MM.1S (cell line): Measurements from ENCODE around the gene PRG2.

ENCODE experiments used
- CTCF ChIP-seq: fragments of 300-600 bp; sonication (generic); IDR thresholded peaks from 2 replicates; pipeline ENCODE4 v1.5.1; 2016; ENCODE audit warnings: antibody characterized with exemption, low read length, mixed read lengths
- EZH2 ChIP-seq: fragments of 300-600 bp; sonication (generic); optimal IDR thresholded peaks from 2 replicates; pipeline ENCODE3; 2017; ENCODE audit warnings: low read depth, mild to moderate bottlenecking, antibody characterized with exemption, low read length, mixed read lengths
- EZH2phosphoT487 ChIP-seq: fragments of 300-600 bp; sonication (generic); IDR thresholded peaks from 2 replicates; pipeline ENCODE4 v1.6.1; 2018; ENCODE audit warnings: antibody characterized with exemption, low read length

GRCh38 chr11:57392066-57392762 lies 1.8 kb upstream of the PRG2 start:
- TF ChIP-seq EZH2 (no peak), CTCF (no peak), EZH2phosphoT487 (no peak)
